IMR-90 (cell line): Measurements from ENCODE around the gene GJB3. TPM values are rescaled to one million over a fixed set of nuclear protein-coding genes. Genes with fewer than 3 reads are reported as not detected.

Experiments
- ATAC-seq: fragments of 200-7000 bp; cut with Tn5 transposase; 2 replicates; pipeline ENCODE4 v1.9.1; 2020; ENCODE audit warnings: low read depth, mild to moderate bottlenecking, moderate library complexity
- BruUV-seq: library from RNA; stranded (reverse); fragments of 400-500 nt; replicated peaks from 2 replicates; lab custom pipeline; 2021; lab: Mats Ljungman, UMichigan
- CTCF ChIA-PET: fragments of 300-600 bp; formaldehyde crosslinking; extraction: SDS; loops from one replicate; lab custom pipeline; 2021; ENCODE audit warnings: antibody characterized with exemption; lab: Yijun Ruan, JAX
- POLR2A ChIA-PET: fragments of 300-600 bp; sonication (Branson Sonifier 250); formaldehyde crosslinking; loops from one replicate; lab custom pipeline; 2022; ENCODE audit warnings: antibody characterized with exemption; ENCODE audit not compliant: unreplicated experiment; lab: Charles Lee
- DNase-seq: peaks from one replicate; pipeline ENCODE4 v3.0.0; 2013
- H2AFZ ChIP-seq: replicated peaks from 2 replicates; pipeline ENCODE3; 2013; ENCODE audit warnings: low read length, mild to moderate bottlenecking; ENCODE audit not compliant: poor library complexity
- H2AK5ac ChIP-seq: 2 replicates; pipeline ENCODE4 v1.6.1; 2013; ENCODE audit warnings: low read depth, low read length, inconsistent platforms
- H2AK9ac ChIP-seq: replicated peaks from 2 replicates; pipeline ENCODE3; 2013; ENCODE audit warnings: mild to moderate bottlenecking, low read depth, low read length, moderate library complexity; ENCODE audit not compliant: poor library complexity
- H2BK120ac ChIP-seq: 2 replicates; pipeline ENCODE4 v1.6.1; 2013; ENCODE audit warnings: low read depth, low read length, inconsistent platforms
- H2BK15ac ChIP-seq: 3 replicates; pipeline ENCODE4 v1.6.1; 2013; ENCODE audit warnings: low read depth, low read length, inconsistent platforms
- H2BK20ac ChIP-seq: 2 replicates; pipeline ENCODE4 v1.6.1; 2013; ENCODE audit warnings: low read depth, mild to moderate bottlenecking, inconsistent platforms, low read length, moderate library complexity
- H2BK5ac ChIP-seq: 2 replicates; pipeline ENCODE4 v1.6.1; 2013; ENCODE audit warnings: mild to moderate bottlenecking, low read depth, low read length, inconsistent platforms; ENCODE audit not compliant: poor library complexity, severe bottlenecking
- H3K14ac ChIP-seq: replicated peaks from 2 replicates; pipeline ENCODE4 v1.6.1; 2013; ENCODE audit warnings: low read depth, low read length, inconsistent platforms
- H3K18ac ChIP-seq: 2 replicates; pipeline ENCODE4 v1.6.1; 2013; ENCODE audit warnings: low read depth, low read length, control low read depth
- H3K23ac ChIP-seq: 2 replicates; pipeline ENCODE4 v1.6.1; 2013; ENCODE audit warnings: low read depth, low read length, inconsistent platforms
- H3K27ac ChIP-seq: 2 replicates; pipeline ENCODE4 v1.5.1; 2013; ENCODE audit warnings: mild to moderate bottlenecking, control low read depth, low read length; ENCODE audit not compliant: insufficient read depth
- H3K27me3 ChIP-seq: 2 replicates; pipeline ENCODE4 v1.6.1; 2013; ENCODE audit warnings: low read length; ENCODE audit not compliant: control insufficient read depth, insufficient read depth
- H3K36me3 ChIP-seq: 2 replicates; pipeline ENCODE4 v1.6.1; 2013; ENCODE audit warnings: low read length, mixed read lengths; ENCODE audit not compliant: control insufficient read depth, insufficient read depth
- H3K4ac ChIP-seq: 2 replicates; pipeline ENCODE4 v1.6.1; 2013; ENCODE audit warnings: low read depth, low read length, inconsistent platforms
- H3K4me1 ChIP-seq: 2 replicates; pipeline ENCODE4 v1.6.1; 2013; ENCODE audit warnings: low read length, mixed read lengths; ENCODE audit not compliant: control insufficient read depth, insufficient read depth
- H3K4me2 ChIP-seq: 2 replicates; pipeline ENCODE4 v1.6.1; 2013; ENCODE audit warnings: low read depth, mild to moderate bottlenecking, control low read depth, low read length, moderate library complexity
- H3K4me3 ChIP-seq: 2 replicates; pipeline ENCODE4 v1.5.1; 2013; ENCODE audit warnings: low read depth, mild to moderate bottlenecking, control low read depth, low read length, moderate library complexity; ENCODE audit not compliant: insufficient read depth
- H3K56ac ChIP-seq: 2 replicates; pipeline ENCODE4 v1.6.1; 2013; ENCODE audit warnings: low read length, inconsistent platforms; ENCODE audit not compliant: insufficient read depth; ENCODE audit errors: extremely low read depth
- H3K79me1 ChIP-seq, 2 experiments: 2 replicates each; pipeline ENCODE4 v1.6.1; 2013; ENCODE audit warnings: low read length in 2 of 2, inconsistent platforms in 1 of 2, low read depth in 1 of 2
- H3K9ac ChIP-seq: 2 replicates; pipeline ENCODE4 v1.6.1; 2013; ENCODE audit warnings: low read depth, low read length, control low read depth
- H3K9me1 ChIP-seq: 2 replicates; pipeline ENCODE4 v1.6.1; 2013; ENCODE audit warnings: low read length, inconsistent platforms; ENCODE audit not compliant: insufficient read depth
- H3K9me3 ChIP-seq: 2 replicates; pipeline ENCODE4 v1.6.1; 2013; ENCODE audit warnings: low read length; ENCODE audit not compliant: control insufficient read depth, insufficient read depth
- H4K20me1 ChIP-seq: 2 replicates; pipeline ENCODE4 v1.6.1; 2013; ENCODE audit warnings: low read length, inconsistent platforms; ENCODE audit not compliant: insufficient read depth
- H4K5ac ChIP-seq: 2 replicates; pipeline ENCODE4 v1.6.1; 2013; ENCODE audit warnings: mild to moderate bottlenecking, low read depth, low read length, control low read depth
- H4K8ac ChIP-seq, 2 experiments: 2 replicates each; pipeline ENCODE4 v1.6.1; 2013; ENCODE audit warnings: low read depth in 2 of 2, low read length in 2 of 2, control low read depth in 1 of 2, inconsistent platforms in 1 of 2
- H4K91ac ChIP-seq: 2 replicates; pipeline ENCODE4 v1.6.1; 2013; ENCODE audit warnings: low read depth, low read length, inconsistent platforms; ENCODE audit not compliant: insufficient read depth
- BHLHE40 ChIP-seq: fragments of 150-350 bp; IDR thresholded peaks from 2 replicates; pipeline ENCODE4 v1.6.1; 2016; ENCODE audit warnings: mild to moderate bottlenecking, low read depth, low read length
- CEBPB ChIP-seq: IDR thresholded peaks from 2 replicates; pipeline ENCODE4 v1.6.1; 2012; ENCODE audit warnings: low read depth, low read length, improper control_type of control experiment
- CHD1 ChIP-seq: IDR thresholded peaks from 2 replicates; pipeline ENCODE4 v1.6.1; 2012; ENCODE audit warnings: low read depth, low read length, improper control_type of control experiment
- FOS ChIP-seq: fragments of 150-350 bp; IDR thresholded peaks from 2 replicates; pipeline ENCODE4 v1.6.1; 2016; ENCODE audit warnings: low read depth, low read length
- MAFK ChIP-seq: IDR thresholded peaks from 2 replicates; pipeline ENCODE4 v1.6.1; 2012; ENCODE audit warnings: low read depth, low read length, improper control_type of control experiment
- MXI1 ChIP-seq: IDR thresholded peaks from 2 replicates; pipeline ENCODE4 v1.6.1; 2012; ENCODE audit warnings: low read depth, mild to moderate bottlenecking, low read length, moderate library complexity, borderline replicate concordance
- NFE2L2 ChIP-seq: fragments of 150-350 bp; IDR thresholded peaks from 2 replicates; pipeline ENCODE4 v1.6.1; 2016; ENCODE audit warnings: low read depth, mild to moderate bottlenecking, low read length
- POLR2A ChIP-seq: IDR thresholded peaks from 2 replicates; pipeline ENCODE4 v1.6.1; 2012; ENCODE audit warnings: mild to moderate bottlenecking, low read depth, low read length
- RCOR1 ChIP-seq: IDR thresholded peaks from 2 replicates; pipeline ENCODE4 v1.6.1; 2012; ENCODE audit warnings: mild to moderate bottlenecking, low read length, improper control_type of control experiment; ENCODE audit not compliant: insufficient replicate concordance
- RFX5 ChIP-seq: IDR thresholded peaks from 2 replicates; pipeline ENCODE4 v1.8.0; 2012; ENCODE audit warnings: low read depth, mild to moderate bottlenecking, low read length, moderate library complexity
- SMC3 ChIP-seq: fragments of 150-350 bp; IDR thresholded peaks from 2 replicates; pipeline ENCODE4 v1.6.1; 2016; ENCODE audit warnings: low read depth, mild to moderate bottlenecking, antibody characterized with exemption, low read length, moderate library complexity
- WGBS, 2 experiments: methylation state at CpG; one replicate each; pipeline versions ENCODE4 v1.1.5 to v1.1.7; 2013; ENCODE audit warnings: missing lambda C conversion rate in 2 of 2; ENCODE audit not compliant: insufficient read length in 1 of 2; ENCODE audit errors: extremely low coverage in 2 of 2; 5-methylcytosine and 5-hydroxymethylcytosine counted together
- dilution Hi-C: fragments of 300-500 bp; cut with HindIII; formaldehyde crosslinking; loops from one replicate; pipeline ENCODE4 v1.14.3; 2018; ENCODE audit warnings: low sequenced_read_pairs; ENCODE audit not compliant: unreplicated experiment
- in situ Hi-C: fragments of 300-500 bp; cut with MboI; formaldehyde crosslinking; loops from 3 replicates; pipeline ENCODE4 v1.14.3; 2019; ENCODE audit warnings: low sequenced_read_pairs, inconsistent platforms, mixed read lengths
- intact Hi-C: fragments of 100-400 bp; cut with micrococcal nuclease; formaldehyde crosslinking; loops from 2 replicates; pipeline ENCODE4 v1.10.0; 2022
- polyA plus RNA-seq, 3 experiments: library from polyadenylated mRNA; depleted of rRNA; stranded (reverse); fragments of >200 nt; gene quantifications; 2 replicates each; pipeline ENCODE4 v1.2.3, GENCODE V29; 2012; ENCODE audit warnings: low replicate concordance in 1 of 3
- total RNA-seq: library from RNA; depleted of rRNA; stranded (reverse); fragments of >200 nt; gene quantifications from 2 replicates; pipeline ENCODE4 v1.2.3, GENCODE V29; 2012
- TF ChIP-seq, protein P1 (sequence below): fragments of 150-350 bp; IDR thresholded peaks from 2 replicates; pipeline ENCODE4 v1.6.1; 2016; ENCODE audit warnings: low read depth, mild to moderate bottlenecking, low read length, moderate library complexity, borderline replicate concordance

Gene GJB3
- total and polyA plus RNA-seq, 2 of the 4 experiments (the other 2 are of a cell fraction) = not detected

DNA sequence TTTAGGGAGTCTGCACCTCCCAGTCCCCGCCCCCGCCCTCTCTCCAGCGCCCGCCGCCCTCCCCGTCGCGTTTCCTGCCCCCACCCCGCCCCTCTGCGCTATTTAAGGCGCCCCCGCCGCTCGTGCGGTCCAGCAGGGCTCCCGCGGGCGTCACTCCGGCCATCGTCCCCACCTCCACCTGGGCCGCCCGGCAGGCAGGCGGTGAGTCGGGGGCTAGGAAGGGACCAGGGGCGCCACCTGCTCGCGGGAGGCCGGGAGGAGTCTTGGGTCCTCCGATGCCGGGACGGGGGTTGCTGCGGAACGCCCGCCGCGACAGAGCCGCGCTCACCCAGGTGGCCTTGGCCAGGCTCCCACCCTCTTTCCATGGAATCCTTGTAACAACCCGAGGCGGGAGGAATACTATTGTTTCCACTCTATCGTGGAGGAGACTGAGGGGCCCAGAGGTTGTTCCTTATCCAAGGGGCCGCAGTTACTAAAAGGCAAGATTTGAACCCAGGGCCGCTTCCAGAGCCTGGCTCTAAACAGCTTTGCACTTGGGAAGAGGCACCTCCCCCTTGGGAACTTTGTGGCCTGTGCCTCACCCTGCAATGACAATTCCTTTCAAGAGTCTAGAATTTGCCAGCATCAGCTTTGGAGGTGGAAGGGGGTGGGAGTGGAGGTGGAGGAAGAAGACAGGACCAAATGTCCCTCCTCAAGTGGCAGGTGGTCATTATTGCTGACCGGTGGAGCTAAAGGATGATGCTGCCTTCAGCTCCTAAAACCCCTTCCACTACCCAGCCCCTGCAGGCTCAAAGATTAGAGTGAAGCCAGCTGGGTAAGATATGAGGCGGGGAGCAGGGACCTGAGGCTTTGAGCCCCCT lies 12.1 kb downstream of the GJB3 start, which contains the start of gene GJA4:
GJA4 (plus strand) TSS at position 132 of the 860 bp plus-strand sequence. CDS start 1,215 bp downstream, outside the sequence.
- H4K91ac ChIP-seq = no peak within 1 kb of the TSS
- H3K4me3 ChIP-seq = no peak within 1 kb of the TSS
- H3K36me3 ChIP-seq = no peaks in the 10 kb centered on the region
- ATAC-seq = no peak
- no peaks in the 10 kb centered on the region for H3K79me1 ChIP-seq
- in situ Hi-C loops (no loop called here), dilution Hi-C loops (no loop called here), intact Hi-C loops (no loop called here)
- H2BK15ac ChIP-seq = no peak within 1 kb of the TSS
- ChIA-PET POLR2A (no interaction called here), CTCF (no interaction called here)
- H2AFZ ChIP-seq = peak within 1 kb of the TSS; percentile 58
- no peaks in the 10 kb centered on the region for H3K9me1 ChIP-seq
- TF ChIP-seq MAFK (no peak), SMC3 (no peak), MXI1 (no peak), NFE2L2 (no peak), BHLHE40 (no peak), RFX5 (no peak), POLR2A (no peak), FOS (no peak), RCOR1 (no peak), CEBPB (no peak), CHD1 (no peak)
- TF ChIP-seq, protein P1, sequence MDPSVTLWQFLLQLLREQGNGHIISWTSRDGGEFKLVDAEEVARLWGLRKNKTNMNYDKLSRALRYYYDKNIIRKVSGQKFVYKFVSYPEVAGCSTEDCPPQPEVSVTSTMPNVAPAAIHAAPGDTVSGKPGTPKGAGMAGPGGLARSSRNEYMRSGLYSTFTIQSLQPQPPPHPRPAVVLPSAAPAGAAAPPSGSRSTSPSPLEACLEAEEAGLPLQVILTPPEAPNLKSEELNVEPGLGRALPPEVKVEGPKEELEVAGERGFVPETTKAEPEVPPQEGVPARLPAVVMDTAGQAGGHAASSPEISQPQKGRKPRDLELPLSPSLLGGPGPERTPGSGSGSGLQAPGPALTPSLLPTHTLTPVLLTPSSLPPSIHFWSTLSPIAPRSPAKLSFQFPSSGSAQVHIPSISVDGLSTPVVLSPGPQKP = no peak
- H2BK120ac ChIP-seq = no peak within 1 kb of the TSS
- no TSS peak for BruUV-seq
- no peak within 1 kb of the TSS for H3K4ac ChIP-seq
- H3K18ac ChIP-seq = no peak within 1 kb of the TSS
- H4K5ac ChIP-seq = no peak within 1 kb of the TSS
- H4K8ac ChIP-seq = no peak within 1 kb of the TSS
- no peak within 1 kb of the TSS for H3K23ac ChIP-seq
- no peak within 1 kb of the TSS for H2AK9ac ChIP-seq
- no peak within 1 kb of the TSS for H3K4me2 ChIP-seq
- H2BK5ac ChIP-seq = no peak within 1 kb of the TSS
- no peaks in the 10 kb centered on the region for H3K4me1 ChIP-seq
- no peak within 1 kb of the TSS for H3K14ac ChIP-seq
- H3K27ac ChIP-seq = no peak within 1 kb of the TSS
- peaks cover 6% of the 10 kb centered on the region for H3K9me3 ChIP-seq
- 15% methylated on average over 17 of the region's 45 CpGs; no CpG with 5 or more reads in 1 of the 2 experiments for WGBS, 2 experiments
- H3K27me3 ChIP-seq = peaks cover 14% of the 10 kb centered on the region
- H2BK20ac ChIP-seq = no peak within 1 kb of the TSS
- H4K20me1 ChIP-seq = no peaks in the 10 kb centered on the region
- no peak within 1 kb of the TSS for H2AK5ac ChIP-seq
- no peak for DNase-seq
- H3K9ac ChIP-seq = no peak within 1 kb of the TSS
- H3K56ac ChIP-seq = no peak within 1 kb of the TSS
